ENCODE measurements around the gene SLC3A2. TPM values are rescaled to one million over a fixed set of nuclear protein-coding genes. Genes with fewer than 3 reads are reported as not detected.

Gene SLC3A2
- polyA plus RNA-seq (2013), result 132 TPM

DNA sequence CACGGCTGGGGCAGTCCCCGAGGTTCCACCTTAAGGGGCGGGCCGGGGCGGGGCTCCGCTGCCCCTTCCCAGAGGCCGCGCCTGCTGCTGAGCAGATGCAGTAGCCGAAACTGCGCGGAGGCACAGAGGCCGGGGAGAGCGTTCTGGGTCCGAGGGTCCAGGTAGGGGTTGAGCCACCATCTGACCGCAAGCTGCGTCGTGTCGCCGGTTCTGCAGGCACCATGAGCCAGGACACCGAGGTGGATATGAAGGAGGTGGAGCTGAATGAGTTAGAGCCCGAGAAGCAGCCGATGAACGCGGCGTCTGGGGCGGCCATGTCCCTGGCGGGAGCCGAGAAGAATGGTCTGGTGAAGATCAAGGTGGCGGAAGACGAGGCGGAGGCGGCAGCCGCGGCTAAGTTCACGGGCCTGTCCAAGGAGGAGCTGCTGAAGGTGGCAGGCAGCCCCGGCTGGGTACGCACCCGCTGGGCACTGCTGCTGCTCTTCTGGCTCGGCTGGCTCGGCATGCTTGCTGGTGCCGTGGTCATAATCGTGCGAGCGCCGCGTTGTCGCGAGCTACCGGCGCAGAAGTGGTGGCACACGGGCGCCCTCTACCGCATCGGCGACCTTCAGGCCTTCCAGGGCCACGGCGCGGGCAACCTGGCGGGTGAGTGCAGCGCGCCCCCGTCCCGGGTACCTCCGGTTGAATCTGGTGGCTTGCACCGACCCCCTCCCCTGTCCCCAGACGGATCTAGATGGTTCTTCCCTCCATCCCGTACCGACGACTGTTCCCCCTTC, at the start of gene SLC3A2:
Gene SLC3A2, plus strand, starts transcription at position 94 of the 776 bp plus-strand sequence. Its CDS starts 128 bp downstream, at position 222.
- H3K4me1 ChIP-seq (ENCODE audit: control extremely low read depth in 1 of 4, control insufficient read depth in 4 of 4, insufficient read depth in 4 of 4, low read length in 3 of 4), result peaks cover 15 to 48% (median 32%) of the 10 kb centered on the region in 4 experiments
- under 1% methylated on average over 59 of the region's 69 CpGs for WGBS (ENCODE audit: insufficient coverage)
- H3K36me3 ChIP-seq (ENCODE audit: control insufficient read depth in 4 of 4, insufficient read depth in 4 of 4, low read length in 3 of 4), result peaks cover 10 to 56% (median 36%) of the 10 kb centered on the region in 4 experiments
- no peaks in the 10 kb centered on the region for H3K27me3 ChIP-seq (replicated peaks in 2 of 5; ENCODE audit: control insufficient read depth in 4 of 5, insufficient read depth in 5 of 5, low read length in 4 of 5)
- DNase-seq, result peak; percentile 87 to 94 (median 90)
- ChIA-PET POLR2A (interaction anchor here (0.6 to 3.0 kb wide), 8 partner anchors 15 to 280 kb away, joined by 3 to 37 read pairs (median 3); partner anchors contain the start of genes INTS5, MTA2, TMEM179B and WDR74), CTCF (interaction anchor here (0.8 to 2.8 kb wide), 8 partner anchors 16 to 207 kb away, joined by 3 to 15 read pairs (median 4); partner anchors contain the start of gene TMEM179B)
- peak within 1 kb of the TSS; percentile 98 to 99 for H3K27ac ChIP-seq (ENCODE audit: insufficient read depth in 1 of 2, low read depth in 1 of 2, low read length in 2 of 2, poor library complexity in 1 of 2, severe bottlenecking in 2 of 2)
- H3K9me3 ChIP-seq (ENCODE audit: control extremely low read depth in 1 of 5, control insufficient read depth in 4 of 5, insufficient read depth in 2 of 5, low read depth in 1 of 5, low read length in 4 of 5), result no peaks in the 10 kb centered on the region
- H3K4me3 ChIP-seq (ENCODE audit: control insufficient read depth in 1 of 7, extremely low read depth in 1 of 7, insufficient read depth in 4 of 7, low read depth in 2 of 7, low read length in 6 of 7), result peak within 1 kb of the TSS; percentile 86 to 100 (median 95)

DNA sequence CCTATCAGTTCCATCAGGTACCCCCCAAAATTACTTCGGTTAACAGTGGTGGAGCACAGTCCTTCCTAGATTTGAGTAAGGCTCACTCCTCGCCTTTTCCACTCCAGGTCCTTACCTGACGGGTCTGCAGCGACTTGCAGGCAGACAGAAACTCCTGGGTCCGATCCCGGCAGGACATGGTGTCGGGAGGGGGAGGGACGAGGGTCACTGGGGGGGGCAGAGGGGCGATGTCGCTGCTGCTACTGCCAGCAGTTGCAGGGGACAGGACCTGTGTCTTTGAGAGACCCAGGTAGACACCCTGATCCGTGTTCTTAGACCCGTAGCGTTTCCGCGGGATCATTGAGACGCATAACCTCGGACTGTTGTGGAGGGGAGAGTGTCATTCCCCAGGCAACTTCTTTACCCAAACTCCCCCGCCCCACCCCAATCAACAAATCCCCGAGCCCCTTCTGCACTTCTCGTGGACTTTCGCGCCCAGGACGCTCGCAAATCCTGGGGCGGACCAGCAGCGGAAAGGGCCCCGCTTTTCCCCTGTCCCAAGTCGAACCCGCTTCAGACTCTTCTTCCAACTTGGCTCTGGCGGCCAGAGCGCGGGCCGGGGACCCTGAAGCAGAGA, 49.7 kb upstream of the SLC3A2 start:
- WGBS (ENCODE audit: insufficient coverage), result 0% methylated on average over 23 of the region's 33 CpGs
- peak; percentile 65 to 88 (median 83) for DNase-seq
- Histone ChIP-seq H3K4me3 (ENCODE audit: control insufficient read depth in 1 of 7, extremely low read depth in 1 of 7, insufficient read depth in 4 of 7, low read depth in 2 of 7, low read length in 6 of 7) (peak overlapping the region; percentile 71 to 93 (median 89)), H3K36me3 (ENCODE audit: control insufficient read depth in 4 of 4, insufficient read depth in 4 of 4, low read length in 3 of 4) (peaks cover 12 to 47% (median 38%) of the 10 kb centered on the region in 4 experiments), H3K27ac (ENCODE audit: insufficient read depth in 1 of 2, low read depth in 1 of 2, low read length in 2 of 2, poor library complexity in 1 of 2, severe bottlenecking in 2 of 2) (peak overlapping the region; percentile 95 to 96), H3K27me3 (replicated peaks in 2 of 5; ENCODE audit: control insufficient read depth in 4 of 5, insufficient read depth in 5 of 5, low read length in 4 of 5) (no peaks in the 10 kb centered on the region), H3K9me3 (ENCODE audit: control extremely low read depth in 1 of 5, control insufficient read depth in 4 of 5, insufficient read depth in 2 of 5, low read depth in 1 of 5, low read length in 4 of 5) (no peaks in the 10 kb centered on the region), H3K4me1 (ENCODE audit: control extremely low read depth in 1 of 4, control insufficient read depth in 4 of 4, insufficient read depth in 4 of 4, low read length in 3 of 4) (peaks cover 8 to 28% (median 19%) of the 10 kb centered on the region in 4 experiments)
- ChIA-PET CTCF (interaction anchor here (0.9 to 1.3 kb wide), 2 partner anchors 36 to 40 kb away, joined by 3 read pairs; no protein-coding TSS in a partner anchor), POLR2A (interaction anchor here (0.6 to 4.5 kb wide), 11 partner anchors 9 to 121 kb away, joined by 3 to 57 read pairs (median 5); partner anchors contain the start of genes HNRNPUL2, NXF1 and ZBTB3)

DNA sequence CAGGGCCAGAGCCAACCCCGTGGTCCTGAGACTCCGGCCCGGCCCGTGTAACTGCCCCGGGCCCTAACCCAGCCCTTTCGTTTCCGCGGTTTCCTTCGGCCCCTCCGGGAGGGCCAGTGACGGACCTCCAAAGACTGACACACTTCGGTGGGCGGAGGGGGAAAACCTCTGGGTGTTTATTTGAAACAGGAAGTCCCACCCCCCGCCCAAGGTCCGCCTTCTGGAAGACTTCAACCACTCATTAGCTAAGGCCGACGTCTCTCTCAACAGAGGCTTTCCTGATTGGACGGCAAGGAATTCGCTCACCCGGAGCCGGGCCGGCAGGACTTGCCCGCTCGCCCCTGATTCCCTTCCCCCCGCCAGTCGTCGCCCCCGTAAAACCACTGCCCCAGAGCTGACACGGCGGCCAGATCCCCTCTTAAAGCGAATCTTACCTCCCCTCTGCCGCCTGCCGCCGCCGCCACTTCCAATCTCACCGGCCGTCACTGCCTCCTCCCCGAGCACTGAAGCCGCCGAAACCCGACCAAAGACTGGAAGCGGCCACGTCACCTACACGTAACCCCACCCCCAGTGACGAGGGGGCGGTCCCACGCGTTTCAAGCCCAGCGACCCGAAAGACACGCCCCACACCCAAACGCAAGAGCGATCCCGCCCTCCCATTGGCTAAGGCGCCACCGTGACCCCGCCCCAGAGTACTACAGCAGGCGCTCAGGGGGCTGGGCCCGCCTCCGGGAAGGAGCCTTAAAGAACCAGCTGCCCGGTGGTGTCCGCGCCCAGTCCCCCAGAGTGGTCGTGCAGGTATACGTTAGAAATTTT, 49.0 kb upstream of the SLC3A2 start, which contains the start of gene STX5:
Gene STX5, minus strand, starts transcription at position 532 of the 816 bp plus-strand sequence. CDS start 808 bp downstream, outside the sequence.
- Histone ChIP-seq H3K27me3 (replicated peaks in 2 of 5; ENCODE audit: control insufficient read depth in 4 of 5, insufficient read depth in 5 of 5, low read length in 4 of 5) (no peaks in the 10 kb centered on the region), H3K9me3 (ENCODE audit: control extremely low read depth in 1 of 5, control insufficient read depth in 4 of 5, insufficient read depth in 2 of 5, low read depth in 1 of 5, low read length in 4 of 5) (no peaks in the 10 kb centered on the region), H3K4me1 (ENCODE audit: control extremely low read depth in 1 of 4, control insufficient read depth in 4 of 4, insufficient read depth in 4 of 4, low read length in 3 of 4) (peaks cover 8 to 28% (median 19%) of the 10 kb centered on the region in 4 experiments), H3K4me3 (ENCODE audit: control insufficient read depth in 1 of 7, extremely low read depth in 1 of 7, insufficient read depth in 4 of 7, low read depth in 2 of 7, low read length in 6 of 7) (peak within 1 kb of the TSS; percentile 71 to 93 (median 89)), H3K27ac (ENCODE audit: insufficient read depth in 1 of 2, low read depth in 1 of 2, low read length in 2 of 2, poor library complexity in 1 of 2, severe bottlenecking in 2 of 2) (peak within 1 kb of the TSS; percentile 95 to 96), H3K36me3 (ENCODE audit: control insufficient read depth in 4 of 4, insufficient read depth in 4 of 4, low read length in 3 of 4) (peaks cover 16 to 49% (median 44%) of the 10 kb centered on the region in 4 experiments)
- POLR2A ChIA-PET, result interaction anchor here (0.6 to 4.5 kb wide), 21 partner anchors 8 to 240 kb away, joined by 3 to 57 read pairs (median 4); partner anchors contain the start of genes C11orf98, CSKMT, GANAB and HNRNPUL2
- CTCF ChIA-PET, result interaction anchor here (0.6 to 2.0 kb wide), 8 partner anchors 9 to 998 kb away, joined by 3 to 7 read pairs (median 4); partner anchors contain the start of gene BSCL2
- WGBS (ENCODE audit: insufficient coverage), result 0% methylated on average over 50 of the region's 65 CpGs
- DNase-seq, result peak; percentile 98 to 99 (median 99)

DNA sequence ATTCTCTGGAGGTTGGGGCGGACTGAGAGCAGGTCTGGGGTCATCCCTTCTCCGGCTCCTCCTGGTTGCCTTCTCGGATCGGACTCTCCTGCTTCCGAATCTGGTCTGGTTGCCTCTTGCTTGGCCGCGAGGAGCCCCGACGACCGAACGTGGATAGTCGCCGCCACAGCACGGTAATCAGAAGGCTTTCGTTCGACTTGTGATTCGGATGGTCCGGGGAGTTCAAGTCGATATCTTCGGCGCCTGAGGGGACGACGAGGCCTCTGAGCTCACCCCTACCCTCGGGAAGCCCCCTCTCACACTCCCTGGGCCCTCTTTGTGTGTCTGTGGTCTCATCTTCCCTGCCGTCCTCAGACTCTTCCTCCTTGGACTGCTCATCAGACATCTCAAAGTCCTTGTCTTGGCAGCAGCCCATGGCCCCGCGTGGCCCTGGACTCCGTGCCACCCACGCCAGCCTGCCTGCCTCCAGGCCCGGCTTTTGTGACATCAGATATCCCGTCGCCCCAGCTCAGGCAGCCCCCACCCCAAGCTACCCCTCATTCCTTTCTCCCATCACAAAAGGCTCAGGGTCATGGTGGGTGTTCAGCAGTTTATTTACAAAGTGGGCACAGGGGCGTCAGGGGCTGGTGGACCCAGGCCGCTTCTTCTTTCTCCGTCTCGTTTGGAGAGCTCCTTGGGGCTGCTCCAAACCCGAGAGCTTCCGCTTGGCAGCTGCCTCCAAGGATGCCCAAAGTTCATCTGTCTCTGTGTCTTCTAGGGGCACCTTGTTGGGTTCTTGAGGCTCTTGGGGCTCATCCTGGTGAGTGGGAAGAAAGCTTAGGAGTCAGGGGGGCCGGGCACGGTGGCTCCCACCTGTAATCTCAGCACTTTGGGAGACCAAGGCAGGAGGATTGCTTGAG, 48.1 kb upstream of the SLC3A2 start, which contains the start of gene TEX54:
Gene TEX54, minus strand, starts transcription at position 506 of the 899 bp plus-strand sequence.
- Histone ChIP-seq H3K27ac (ENCODE audit: insufficient read depth in 1 of 2, low read depth in 1 of 2, low read length in 2 of 2, poor library complexity in 1 of 2, severe bottlenecking in 2 of 2) (peak within 1 kb of the TSS; percentile 95 to 96), H3K4me1 (ENCODE audit: control extremely low read depth in 1 of 4, control insufficient read depth in 4 of 4, insufficient read depth in 4 of 4, low read length in 3 of 4) (peaks cover 8 to 28% (median 20%) of the 10 kb centered on the region in 4 experiments), H3K27me3 (replicated peaks in 2 of 5; ENCODE audit: control insufficient read depth in 4 of 5, insufficient read depth in 5 of 5, low read length in 4 of 5) (no peaks in the 10 kb centered on the region), H3K9me3 (ENCODE audit: control extremely low read depth in 1 of 5, control insufficient read depth in 4 of 5, insufficient read depth in 2 of 5, low read depth in 1 of 5, low read length in 4 of 5) (no peaks in the 10 kb centered on the region), H3K36me3 (ENCODE audit: control insufficient read depth in 4 of 4, insufficient read depth in 4 of 4, low read length in 3 of 4) (peaks cover 12 to 43% (median 39%) of the 10 kb centered on the region in 4 experiments), H3K4me3 (ENCODE audit: control insufficient read depth in 1 of 7, extremely low read depth in 1 of 7, insufficient read depth in 4 of 7, low read depth in 2 of 7, low read length in 6 of 7) (peak within 1 kb of the TSS; percentile 71 to 93 (median 89))
- ChIA-PET POLR2A (interaction anchor here (0.6 to 4.5 kb wide), 13 partner anchors 8 to 186 kb away, joined by 3 to 57 read pairs (median 4); partner anchors contain the start of genes C11orf98, CSKMT, GANAB and HNRNPUL2), CTCF (interaction anchor here (0.8 to 2.0 kb wide), 9 partner anchors 8 to 126 kb away, joined by 3 to 7 read pairs (median 3); partner anchors contain the start of genes BSCL2 and TMEM179B)
- 11% methylated on average over 26 of the region's 40 CpGs for WGBS (ENCODE audit: insufficient coverage)
- no peak for DNase-seq

- ChIA-PET POLR2A (no interaction called here), CTCF (interaction anchor here (0.7 to 1.3 kb wide), 3 partner anchors 20 to 48 kb away, joined by 3 to 6 read pairs (median 3); no protein-coding TSS in a partner anchor)
Measured at GRCh38 chr11:62835336-62835735, 45.4 kb upstream of the SLC3A2 start.

More at GRCh38 chr11:62835336-62835735, 45.4 kb upstream of the SLC3A2 start:
- DNase-seq, result no peak
- H3K27ac ChIP-seq (ENCODE audit: insufficient read depth in 1 of 2, low read depth in 1 of 2, low read length in 2 of 2, poor library complexity in 1 of 2, severe bottlenecking in 2 of 2), result no peak overlapping the region
- WGBS (ENCODE audit: insufficient coverage), result over 99% methylated on average over 8 of the region's 8 CpGs
- H3K4me1 ChIP-seq (ENCODE audit: control extremely low read depth in 1 of 4, control insufficient read depth in 4 of 4, insufficient read depth in 4 of 4, low read length in 3 of 4), result peaks cover 10 to 39% (median 30%) of the 10 kb centered on the region in 4 experiments
- H3K9me3 ChIP-seq (ENCODE audit: control extremely low read depth in 1 of 5, control insufficient read depth in 4 of 5, insufficient read depth in 2 of 5, low read depth in 1 of 5, low read length in 4 of 5), result no peaks in the 10 kb centered on the region
- H3K27me3 ChIP-seq (replicated peaks in 2 of 5; ENCODE audit: control insufficient read depth in 4 of 5, insufficient read depth in 5 of 5, low read length in 4 of 5), result no peaks in the 10 kb centered on the region
- peaks cover 12 to 42% (median 36%) of the 10 kb centered on the region in 4 experiments for H3K36me3 ChIP-seq (ENCODE audit: control insufficient read depth in 4 of 4, insufficient read depth in 4 of 4, low read length in 3 of 4)
- H3K4me3 ChIP-seq (ENCODE audit: control insufficient read depth in 1 of 7, extremely low read depth in 1 of 7, insufficient read depth in 4 of 7, low read depth in 2 of 7, low read length in 6 of 7), result no peak overlapping the region

All from common myeloid progenitor, CD34-positive (primary cell).